Loucy (cell line): ENCODE data around the gene DEFB114.
A peak's percentile ranks its signal among the peaks of the same experiment; 100 is the strongest.

ENCODE experiments used
- H2AFZ ChIP-seq: fragments of 200-600 bp; sonication (generic); 2 replicates; pipeline ENCODE4 v1.6.0; 2016; ENCODE audit warnings: antibody characterized with exemption, mild to moderate bottlenecking, low read length, moderate library complexity
- H3F3A ChIP-seq: fragments of 200-600 bp; 2 replicates; pipeline ENCODE4 v1.6.0; 2016; ENCODE audit warnings: antibody characterized with exemption, low read depth, mild to moderate bottlenecking
- H3K27me3 ChIP-seq: fragments of 200-600 bp; sonication (generic); 2 replicates; pipeline ENCODE4 v1.6.1; 2014; ENCODE audit warnings: low read length, mild to moderate bottlenecking; ENCODE audit not compliant: insufficient read depth, poor library complexity, severe bottlenecking
- H3K36me3 ChIP-seq: fragments of 200-600 bp; sonication (generic); 2 replicates; pipeline ENCODE4 v1.6.1; 2016; ENCODE audit warnings: low read length; ENCODE audit not compliant: insufficient read depth
- H3K4me1 ChIP-seq: fragments of 200-600 bp; sonication (generic); 2 replicates; pipeline ENCODE4 v1.5.1; 2014; ENCODE audit warnings: low read length, mild to moderate bottlenecking; ENCODE audit not compliant: insufficient read depth, poor library complexity, severe bottlenecking
- H3K4me2 ChIP-seq: fragments of 200-600 bp; sonication (generic); 2 replicates; pipeline ENCODE4 v1.6.0; 2014; ENCODE audit warnings: antibody characterized with exemption, low read length, low read depth, mild to moderate bottlenecking; ENCODE audit not compliant: poor library complexity, severe bottlenecking
- H3K4me3 ChIP-seq: fragments of 200-600 bp; sonication (generic); 2 replicates; pipeline ENCODE4 v1.5.1; 2014; ENCODE audit warnings: low read length, mild to moderate bottlenecking, mixed read lengths; ENCODE audit not compliant: poor library complexity, severe bottlenecking
- H3K79me2 ChIP-seq: fragments of 200-600 bp; sonication (generic); 2 replicates; pipeline ENCODE4 v1.6.1; 2014; ENCODE audit warnings: low read length; ENCODE audit not compliant: insufficient read depth
- H3K9ac ChIP-seq: fragments of 200-600 bp; sonication (generic); 2 replicates; pipeline ENCODE4 v1.6.0; 2014; ENCODE audit warnings: mild to moderate bottlenecking, low read depth, low read length, moderate library complexity; ENCODE audit not compliant: poor library complexity, severe bottlenecking
- H3K9me2 ChIP-seq: fragments of 200-600 bp; sonication (generic); replicated peaks from 2 replicates; pipeline ENCODE4 v1.6.1; 2016; ENCODE audit warnings: low read depth, low read length, mixed read lengths
- H3K9me3 ChIP-seq: fragments of 200-600 bp; sonication (generic); 2 replicates; pipeline ENCODE4 v1.6.1; 2014; ENCODE audit warnings: mild to moderate bottlenecking, antibody characterized with exemption, low read length, low read depth; ENCODE audit not compliant: insufficient read depth
- H4K20me1 ChIP-seq: fragments of 200-600 bp; sonication (generic); 2 replicates; pipeline ENCODE4 v1.6.0; 2014; ENCODE audit warnings: antibody characterized with exemption, low read length, mild to moderate bottlenecking; ENCODE audit not compliant: insufficient read depth, poor library complexity, severe bottlenecking
- CTCF ChIP-seq: fragments of 200-600 bp; sonication (generic); conservative IDR thresholded peaks from 2 replicates; pipeline ENCODE4 v1.5.1; 2014; ENCODE audit warnings: mild to moderate bottlenecking, antibody characterized with exemption, low read length
- EZH2phosphoT487 ChIP-seq: fragments of 200-600 bp; IDR thresholded peaks from 2 replicates; pipeline ENCODE4 v1.6.1; 2018; ENCODE audit warnings: antibody characterized with exemption, mild to moderate bottlenecking, moderate library complexity, borderline replicate concordance

The DEFB114 gene

GRCh38 chr6:49982046-49982445, 18.1 kb upstream of the DEFB114 start:
- no peak overlapping the region for H3K4me3 ChIP-seq
- no peak overlapping the region for H2AFZ ChIP-seq
- H3K9me2 ChIP-seq, result no peaks in the 10 kb centered on the region
- no peaks in the 10 kb centered on the region for H3K79me2 ChIP-seq
- H3K36me3 ChIP-seq, result no peaks in the 10 kb centered on the region
- no peaks in the 10 kb centered on the region for H3K27me3 ChIP-seq
- H3K4me2 ChIP-seq, result no peak overlapping the region
- no peak overlapping the region for H3K9ac ChIP-seq
- no peaks in the 10 kb centered on the region for H4K20me1 ChIP-seq
- H3K4me1 ChIP-seq, result peaks cover 6% of the 10 kb centered on the region
- no peak for TF ChIP-seq EZH2phosphoT487
- no peak for TF ChIP-seq CTCF
- H3F3A ChIP-seq, result no peaks in the 10 kb centered on the region
- H3K9me3 ChIP-seq, result no peaks in the 10 kb centered on the region

GRCh38 chr6:49980898-49981297, 16.9 kb upstream of the DEFB114 start:
- TF ChIP-seq EZH2phosphoT487 (no peak), CTCF (no peak)
- Histone ChIP-seq H3K9me3 (no peaks in the 10 kb centered on the region), H3F3A (no peaks in the 10 kb centered on the region), H3K27me3 (no peaks in the 10 kb centered on the region), H3K4me1 (peaks cover 6% of the 10 kb centered on the region), H3K79me2 (no peaks in the 10 kb centered on the region), H2AFZ (no peak overlapping the region), H3K4me3 (no peak overlapping the region), H3K4me2 (no peak overlapping the region), H3K36me3 (no peaks in the 10 kb centered on the region), H3K9ac (no peak overlapping the region), H3K9me2 (no peaks in the 10 kb centered on the region), H4K20me1 (no peaks in the 10 kb centered on the region)

GRCh38 chr6:49979584-49979983, 15.6 kb upstream of the DEFB114 start:
- Histone ChIP-seq H3K4me2 (peak overlapping the region; percentile 20), H3K36me3 (no peaks in the 10 kb centered on the region), H2AFZ (no peak overlapping the region)

More at GRCh38 chr6:49979584-49979983, 15.6 kb upstream of the DEFB114 start:
- no peak overlapping the region for H3K4me3 ChIP-seq
- H3K27me3 ChIP-seq, result no peaks in the 10 kb centered on the region
- H3K79me2 ChIP-seq, result no peaks in the 10 kb centered on the region
- no peak for TF ChIP-seq CTCF
- TF ChIP-seq EZH2phosphoT487, result no peak
- H3K4me1 ChIP-seq, result peaks cover 6% of the 10 kb centered on the region
- no peaks in the 10 kb centered on the region for H3F3A ChIP-seq
- no peaks in the 10 kb centered on the region for H3K9me3 ChIP-seq
- H4K20me1 ChIP-seq, result no peaks in the 10 kb centered on the region
- no peak overlapping the region for H3K9ac ChIP-seq
- H3K9me2 ChIP-seq, result no peaks in the 10 kb centered on the region
